Limb (tissue), 2 donors: ENCODE results near the gene EID2B.

Experiments
- DNase-seq, 2 donors: peaks; one replicate each; pipeline ENCODE4 v3.0.0-alpha.2; 2016; ENCODE audit errors: extremely low spot score in 2 of 2

Gene EID2B

GRCh38 chr19:39533003-39533512 lies 406 bp upstream of the EID2B start:
- no peak for DNase-seq

DNA sequence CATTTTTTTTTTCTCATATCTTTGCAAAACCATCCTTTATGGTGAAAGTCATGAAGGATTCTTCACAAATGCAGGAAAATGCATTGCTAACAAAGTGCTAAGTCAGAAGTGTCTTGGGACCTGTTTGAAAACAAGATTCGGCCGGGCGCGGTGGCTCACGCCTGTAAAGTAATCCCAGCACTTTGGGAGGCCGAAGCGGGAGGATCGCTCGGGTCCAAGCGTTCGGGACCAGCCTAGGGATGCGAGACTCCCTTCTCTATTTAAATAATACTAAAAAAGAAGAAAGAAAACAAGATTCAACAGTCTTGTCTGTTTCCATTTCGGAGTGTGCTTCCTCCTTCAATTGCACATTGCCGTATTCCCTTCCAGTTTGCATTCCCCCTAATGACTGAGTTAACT lies 819 bp downstream of the EID2B start:
- no peak for DNase-seq

- no peak for DNase-seq
Observed at GRCh38 chr19:39525205-39525604, 7.4 kb downstream of the EID2B start.

- DNase-seq = no peak
Observed at GRCh38 chr19:39524495-39524894, 8.2 kb downstream of the EID2B start.

DNA sequence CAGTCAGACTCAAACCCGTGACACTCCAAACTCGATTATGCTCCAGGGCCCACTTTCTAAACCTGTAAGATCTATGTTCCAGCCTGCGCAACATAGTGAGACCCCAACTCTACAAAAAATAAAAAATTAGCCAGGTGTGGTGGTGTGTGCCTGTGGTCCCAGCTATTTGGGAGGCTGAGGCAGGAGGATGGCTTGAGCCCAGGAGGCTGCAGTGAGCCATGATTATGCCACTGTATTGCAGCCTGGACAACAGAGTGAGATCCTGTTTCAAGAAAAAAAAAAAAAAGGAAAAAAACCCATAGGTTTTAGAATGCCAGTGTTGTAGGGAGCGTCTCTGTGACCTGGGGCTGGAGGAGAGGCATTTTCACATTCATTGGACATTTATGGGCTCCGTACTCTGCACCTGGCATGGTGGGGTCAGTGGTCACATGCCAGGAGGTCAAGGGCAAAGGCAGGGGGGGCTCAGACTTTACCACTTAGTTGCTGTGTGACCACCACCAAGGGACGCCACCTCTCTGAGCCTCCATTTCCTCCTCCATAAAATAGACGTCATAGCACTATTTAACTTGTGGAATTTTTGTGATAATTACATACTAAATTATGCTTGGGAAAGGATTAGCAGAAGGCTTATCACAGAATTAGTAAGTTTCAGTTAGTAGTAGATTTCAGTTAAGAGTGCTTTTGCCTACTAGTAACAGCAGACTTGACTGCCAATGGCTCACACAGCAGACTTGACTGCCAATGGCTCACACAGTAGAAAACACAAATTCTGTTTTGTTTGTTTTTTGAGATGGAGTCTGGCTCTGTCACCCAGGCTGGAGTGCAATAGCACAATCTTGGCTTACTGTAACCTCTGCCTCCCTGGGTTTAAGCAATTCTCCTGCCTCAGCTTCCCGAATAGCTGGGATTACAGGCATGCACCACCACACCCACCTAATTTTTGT lies 11.8 kb downstream of the EID2B start:
- DNase-seq = no peak

GRCh38 chr19:39518975-39519374 lies 13.7 kb downstream of the EID2B start:
- DNase-seq = no peak

GRCh38 chr19:39518458-39518857 lies 14.2 kb downstream of the EID2B start:
- DNase-seq = no peak

DNA sequence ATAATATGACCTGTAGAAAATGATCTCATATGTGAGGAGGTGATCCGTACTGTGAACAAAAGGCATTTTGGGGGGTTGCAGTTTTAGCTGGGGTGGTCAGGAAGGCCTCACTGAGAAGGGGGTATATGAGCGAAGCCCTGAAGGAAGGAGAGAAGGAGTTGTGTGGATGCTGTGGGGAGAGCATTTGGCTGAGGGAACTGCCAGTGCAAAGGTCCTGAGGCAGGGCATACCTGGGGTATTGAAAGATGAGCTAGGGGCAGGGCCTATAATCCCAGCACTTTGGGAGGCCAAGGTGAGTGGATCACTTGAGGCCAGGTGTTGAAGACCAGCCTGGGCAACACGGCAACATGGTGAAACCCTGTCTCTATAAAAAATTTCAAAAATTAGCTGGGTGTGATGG lies 15.2 kb downstream of the EID2B start:
- no peak for DNase-seq

DNA sequence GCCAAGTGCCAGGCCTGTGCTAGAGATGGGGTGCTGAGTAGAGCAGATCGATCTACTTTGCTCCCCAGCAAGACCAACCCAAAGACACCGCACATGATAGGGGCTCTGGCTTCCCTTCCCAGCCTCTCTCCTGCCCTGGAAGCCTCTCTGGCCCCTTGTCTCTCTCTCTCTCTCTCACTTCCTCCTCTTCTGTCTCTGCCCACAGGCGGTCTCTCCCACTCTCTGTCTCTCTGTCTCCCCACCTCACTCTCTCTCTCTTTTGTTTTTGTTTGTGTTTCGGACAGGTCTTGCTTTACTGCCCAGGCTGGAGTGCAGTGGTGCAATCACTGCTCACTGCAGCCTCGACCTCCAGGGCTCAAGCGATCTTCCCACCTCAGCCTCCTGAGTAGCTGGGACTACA lies 16.4 kb downstream of the EID2B start:
- DNase-seq = no peak

GRCh38 chr19:39515551-39516191 lies 17.0 kb downstream of the EID2B start:
- DNase-seq = no peak

GRCh38 chr19:39514840-39515550 lies 17.7 kb downstream of the EID2B start, which contains the start of gene SELENOV:
Gene SELENOV, plus strand, starts transcription at chr19:39515139. Its CDS starts 74 bp downstream, at chr19:39515213.
- peak in 1 of 2 donors; percentile 69 for DNase-seq

- no peak for DNase-seq
Observed at GRCh38 chr19:39512988-39513387, 19.7 kb downstream of the EID2B start.

- no peak for DNase-seq
Observed at GRCh38 chr19:39509233-39509632, 23.4 kb downstream of the EID2B start.

DNA sequence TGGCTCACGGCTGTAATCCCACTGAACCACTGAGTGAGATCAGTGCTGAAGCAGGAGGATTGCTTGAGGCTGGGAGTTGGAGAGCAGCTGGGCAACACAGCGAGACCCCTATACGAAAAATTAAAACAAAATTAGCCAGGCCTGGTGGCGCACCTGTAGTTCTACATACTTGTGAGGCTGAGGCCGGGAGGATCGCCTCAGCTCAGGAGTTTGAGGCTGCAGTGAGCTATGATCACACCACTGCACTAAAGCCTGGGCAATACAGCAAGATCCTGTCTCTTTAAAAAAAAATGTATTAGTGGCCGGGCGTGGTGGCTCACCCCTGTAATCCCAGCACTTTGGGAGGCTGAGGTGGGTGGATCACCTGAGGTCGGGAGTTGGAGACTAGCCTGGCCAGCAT lies 24.0 kb downstream of the EID2B start:
- DNase-seq = no peak

DNA sequence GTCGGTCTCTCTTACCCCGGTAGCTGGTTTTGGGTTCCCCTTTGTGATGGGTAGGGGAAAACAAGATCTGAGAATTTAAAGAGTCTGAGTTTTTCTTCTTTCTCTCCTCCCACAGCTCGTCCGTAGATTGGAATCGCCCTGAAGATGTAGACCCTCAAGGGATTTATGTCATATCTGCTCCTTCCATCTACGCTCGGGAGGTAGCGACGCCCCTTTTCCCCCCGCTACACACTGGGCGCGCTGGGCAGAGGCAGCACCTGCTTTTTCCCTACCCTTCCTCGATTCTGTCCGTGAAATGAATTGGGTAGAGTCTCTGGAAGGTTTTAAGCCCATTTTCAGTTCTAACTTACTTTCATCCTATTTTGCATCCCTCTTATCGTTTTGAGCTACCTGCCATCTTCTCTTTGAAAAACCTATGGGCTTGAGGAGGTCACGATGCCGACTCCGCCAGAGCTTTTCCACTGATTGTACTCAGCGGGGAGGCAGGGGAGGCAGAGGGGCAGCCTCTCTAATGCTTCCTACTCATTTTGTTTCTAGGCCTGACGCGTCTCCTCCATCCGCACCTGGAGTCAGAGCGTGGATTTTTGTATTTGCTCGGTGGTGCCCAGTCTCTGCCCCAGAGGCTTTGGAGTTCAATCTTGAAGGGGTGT lies 24.8 kb downstream of the EID2B start:
- no peak for DNase-seq

- peak; percentile 69 to 82 for DNase-seq
Observed at GRCh38 chr19:39506944-39507714, 25.5 kb downstream of the EID2B start.

DNA sequence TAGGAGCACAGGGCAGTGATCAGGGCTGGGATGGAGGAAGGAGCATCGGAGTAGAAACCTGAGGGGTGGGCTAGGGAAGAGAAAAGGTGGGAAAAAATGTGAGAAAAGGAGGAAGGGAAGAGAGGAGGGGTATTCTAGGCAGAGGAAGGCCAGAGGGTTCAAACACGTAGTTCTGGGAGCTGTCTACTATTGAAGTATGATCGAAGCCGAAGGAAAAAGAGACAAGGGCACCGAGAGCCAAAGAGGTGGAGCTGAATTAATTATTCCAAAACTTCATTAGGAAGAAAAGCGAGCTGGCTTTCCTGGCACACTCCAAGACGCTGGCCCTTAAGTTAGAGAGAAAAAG lies 26.1 kb downstream of the EID2B start:
- no peak for DNase-seq

DNA sequence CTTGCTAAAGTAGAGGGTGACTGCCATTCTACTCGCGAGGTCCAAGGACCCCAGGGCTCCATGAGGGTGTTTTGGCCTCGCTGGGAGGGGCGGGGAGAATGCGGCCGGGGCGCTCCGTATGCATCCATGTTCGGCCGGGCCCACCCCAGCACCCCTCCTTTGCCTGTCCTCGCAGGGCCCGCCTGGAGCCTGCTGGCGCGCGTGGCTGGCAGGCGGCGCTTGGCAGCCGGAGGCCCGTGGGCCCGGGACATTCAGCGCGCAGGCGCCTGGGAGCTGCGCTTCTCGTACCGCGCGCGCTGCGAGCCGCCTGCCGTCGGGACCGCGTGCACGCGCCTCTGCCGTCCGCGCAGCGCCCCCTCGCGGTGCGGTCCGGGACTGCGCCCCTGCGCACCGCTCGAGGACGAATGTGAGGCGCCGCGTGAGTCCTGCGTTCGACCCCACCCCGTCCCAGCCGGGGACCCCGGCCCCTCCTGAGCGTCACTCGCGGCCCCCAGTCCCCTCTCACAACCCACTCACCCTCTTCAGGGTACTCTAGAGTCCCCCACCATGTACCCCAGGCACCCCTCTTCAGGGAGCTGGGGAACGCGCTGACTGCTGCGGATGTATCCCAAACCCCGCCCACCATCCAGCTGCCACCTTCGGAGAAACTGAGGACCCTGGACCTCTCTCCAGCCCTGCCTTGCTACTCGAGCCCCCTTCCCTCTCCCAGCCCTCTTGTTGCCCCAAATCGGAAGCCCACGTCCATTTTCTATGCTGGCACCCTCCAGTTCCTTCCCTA lies 29.8 kb downstream of the EID2B start:
- DNase-seq = peak; percentile 65 to 81

GRCh38 chr19:39501340-39501739 lies 31.3 kb downstream of the EID2B start:
- DNase-seq = no peak

- no peak for DNase-seq
Observed at GRCh38 chr19:39500543-39500942, 32.1 kb downstream of the EID2B start.
